Colon (tissue), 2 donors: ENCODE results near the gene LYRM9.
"Not testable (repeated sequence)": the region's sequence is repeated elsewhere in the genome, so short reads cannot be mapped to it uniquely, and the experiment has no call there.

Experiments used
- FAIRE-seq: peaks from 2 replicates; lab custom pipeline; 2012; peaks lifted over from hg19 to GRCh38; lab: Jason Lieb, UNC
- donor health status: control.
- donor health status: control.

The LYRM9 gene

DNA sequence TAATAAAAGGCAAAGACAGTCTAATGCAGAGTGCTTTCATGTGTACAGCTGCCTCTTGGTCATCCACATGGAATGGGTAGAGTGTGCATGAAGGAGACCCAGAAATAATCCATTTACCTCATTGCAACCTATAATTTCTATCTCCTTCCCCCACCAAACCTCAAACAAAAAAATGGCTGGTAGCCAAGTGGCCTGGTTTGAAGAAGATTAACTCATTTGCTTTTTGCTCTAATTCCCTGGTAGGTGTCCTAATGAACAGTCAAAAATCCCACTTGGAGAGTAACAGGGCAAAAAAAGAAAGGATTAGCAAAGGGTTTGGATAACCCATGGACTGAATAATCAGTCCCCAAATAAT, 13.0 kb upstream of the LYRM9 start:
- no peak for FAIRE-seq

GRCh38 chr17:27905447-27906225, 12.5 kb upstream of the LYRM9 start:
- FAIRE-seq, result no peak

DNA sequence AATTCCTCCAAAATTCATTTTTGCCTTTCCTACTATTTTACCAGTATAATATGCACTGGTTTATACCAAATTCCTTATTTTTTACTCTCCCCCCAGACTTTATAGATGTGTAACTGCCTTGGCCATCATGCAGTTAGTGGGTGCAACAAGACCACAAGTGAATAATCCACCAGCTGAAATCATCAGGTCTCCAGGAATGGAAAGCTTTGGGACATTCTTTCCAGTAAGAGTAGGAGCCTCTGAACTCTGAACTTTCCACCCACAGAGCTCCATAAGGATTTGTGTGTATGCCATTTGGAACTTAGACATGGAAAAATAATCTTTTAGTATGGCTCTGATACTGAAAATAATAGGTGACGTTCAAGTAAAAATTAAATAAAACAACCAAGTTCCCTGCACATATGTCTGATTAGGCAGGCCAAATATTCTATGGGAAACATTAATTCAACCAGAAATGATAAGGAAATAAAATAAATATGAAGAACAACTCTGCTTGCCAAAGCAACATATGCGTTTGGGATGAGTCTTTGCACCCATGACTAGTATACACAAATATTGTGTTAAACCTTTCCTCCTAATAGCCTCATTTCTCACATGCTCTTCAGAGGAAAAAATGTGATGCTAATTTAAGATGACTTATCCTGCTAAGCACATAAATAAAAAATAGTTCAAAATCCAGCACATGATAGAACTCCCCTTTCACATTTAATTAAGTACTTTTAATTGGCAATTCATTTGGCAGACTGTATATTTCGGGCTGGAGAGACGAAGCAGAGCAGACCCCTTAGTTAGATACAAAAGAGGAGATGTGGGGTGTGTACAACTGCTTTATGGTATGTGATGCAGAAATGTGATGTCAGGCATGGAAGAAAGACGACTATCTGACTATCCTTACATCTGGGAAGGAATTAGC, 11.6 kb upstream of the LYRM9 start:
- FAIRE-seq, result no peak

- no peak for FAIRE-seq
These were observed 10.9 kb upstream of the LYRM9 start for GRCh38 chr17:27904114-27904513.

- no peak for FAIRE-seq
These were observed 6.4 kb upstream of the LYRM9 start for GRCh38 chr17:27899525-27899924.

DNA sequence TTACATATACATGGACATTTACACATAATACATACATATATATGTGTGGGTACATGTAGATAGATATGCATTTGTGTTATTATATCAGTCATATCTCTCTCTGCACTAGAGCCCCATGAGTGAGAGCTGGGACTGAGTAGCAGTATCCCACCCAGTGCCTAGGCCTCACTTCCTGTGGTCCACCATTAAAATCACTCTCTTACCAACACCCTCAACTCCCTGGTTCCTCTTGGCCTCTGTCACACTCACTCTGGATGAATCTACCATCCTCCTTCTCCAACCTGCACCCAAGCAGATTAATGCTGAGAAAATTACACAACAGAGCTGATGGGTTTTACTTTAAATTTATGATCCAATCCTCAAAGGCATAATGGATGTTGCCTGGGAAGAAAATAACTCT, 4.9 kb upstream of the LYRM9 start:
- no peak for FAIRE-seq

DNA sequence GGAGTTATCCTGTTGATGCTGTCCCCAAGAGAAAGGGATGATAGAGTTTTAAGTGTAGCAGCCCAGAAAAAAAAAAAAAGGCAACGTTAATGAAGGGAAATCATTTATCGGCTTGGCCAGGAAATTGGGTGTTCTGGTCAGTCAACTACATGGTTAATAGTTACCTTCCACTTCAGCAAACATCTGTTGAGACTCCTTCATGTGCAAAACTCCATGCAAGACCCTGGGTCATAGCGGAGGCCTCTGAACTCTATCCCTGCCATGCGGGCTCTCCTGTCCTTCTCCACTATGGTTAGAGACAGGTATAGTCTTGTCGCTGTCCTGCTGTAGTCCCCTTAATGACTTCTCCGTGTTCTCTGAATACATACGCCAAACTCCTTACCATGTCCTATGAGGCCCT, 3.5 kb upstream of the LYRM9 start:
- no peak for FAIRE-seq

GRCh38 chr17:27895940-27896535, 2.9 kb upstream of the LYRM9 start:
- no peak for FAIRE-seq

DNA sequence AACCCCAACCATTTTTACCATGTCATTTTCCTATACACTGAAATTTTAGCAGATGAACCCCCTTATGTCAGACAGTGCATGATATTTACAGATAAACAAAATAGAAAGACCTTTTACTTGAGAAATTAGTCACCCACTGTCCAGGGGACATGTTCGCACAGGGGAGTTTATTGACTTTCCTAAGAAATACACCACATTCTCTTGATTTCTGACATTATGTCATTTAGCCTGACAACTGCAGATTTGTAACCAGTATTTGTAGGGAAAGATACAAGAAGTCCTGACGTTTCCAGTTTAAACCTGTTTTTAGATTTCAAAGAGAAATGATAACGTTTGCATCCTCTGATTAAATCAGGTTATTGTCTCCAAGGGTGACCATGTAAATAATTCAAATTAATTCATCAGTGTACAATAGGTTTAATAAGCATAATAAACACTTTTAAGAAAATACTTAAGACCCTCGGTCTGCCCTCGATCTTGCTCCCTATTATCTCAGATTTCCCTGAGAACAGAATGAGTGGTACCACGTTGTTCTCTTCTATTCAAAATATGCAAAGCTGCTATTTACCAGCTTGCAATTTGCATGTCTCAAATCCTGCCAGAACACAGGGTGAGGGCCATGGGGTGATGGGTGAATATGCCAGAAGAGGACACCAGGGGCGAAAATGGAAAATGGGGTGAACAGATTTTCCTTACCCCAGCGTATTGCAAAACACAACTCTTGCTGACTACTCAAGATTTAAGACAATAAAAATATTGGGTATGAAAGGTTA, 2.1 kb upstream of the LYRM9 start:
- FAIRE-seq, result no peak

DNA sequence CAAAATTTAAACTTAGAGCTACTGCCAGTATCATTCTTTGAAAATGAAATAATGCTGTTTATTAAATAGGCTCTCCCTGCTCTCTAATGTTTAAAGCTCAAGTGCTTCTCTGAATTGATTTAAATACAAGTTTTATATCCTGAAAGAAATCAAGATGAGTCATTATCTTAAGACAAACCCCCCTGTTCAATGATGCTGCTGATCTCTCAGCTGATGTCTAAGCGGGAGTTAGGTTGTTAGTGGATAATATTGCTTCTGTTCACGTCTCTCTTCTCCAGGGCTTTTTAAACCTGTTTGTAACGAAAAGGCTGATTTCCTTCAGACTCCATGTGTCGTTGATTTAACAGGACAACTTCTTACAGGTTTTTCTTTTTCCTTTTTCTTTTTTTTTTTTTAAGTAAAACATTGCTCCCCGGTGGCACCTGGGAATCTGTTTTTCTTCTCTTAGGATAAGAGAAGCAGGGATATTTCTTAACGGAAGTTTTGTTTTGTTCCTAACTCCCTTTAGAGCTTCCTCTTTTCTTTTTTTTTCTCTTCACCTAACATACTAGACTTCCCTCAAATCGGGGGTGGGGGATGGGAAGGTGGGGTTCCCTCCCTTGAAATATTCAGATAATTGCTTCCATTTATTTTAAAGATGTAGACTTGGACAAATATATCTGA, 807 bp upstream of the LYRM9 start:
- FAIRE-seq, result no peak

GRCh38 chr17:27892542-27892865, 661 bp downstream of the LYRM9 start:
- no peak for FAIRE-seq

DNA sequence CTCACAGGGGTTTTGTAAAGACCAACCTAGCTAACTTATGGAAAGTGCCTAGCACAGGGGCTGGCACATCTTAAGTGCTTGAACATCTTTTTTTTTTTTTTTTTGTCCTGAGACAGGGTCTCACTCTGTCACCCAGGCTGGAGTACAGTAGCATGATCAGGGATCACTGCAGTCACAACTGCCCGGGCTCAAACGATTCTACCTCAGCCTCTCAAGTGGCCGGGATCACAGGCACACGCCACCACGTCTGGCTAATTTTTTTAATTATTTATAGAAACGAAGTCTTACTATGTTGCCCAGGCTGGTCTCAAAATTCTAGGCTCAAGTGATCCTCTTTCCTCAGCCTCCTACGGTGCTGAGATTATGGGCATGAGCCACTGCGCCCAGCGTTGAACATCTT, 1.3 kb downstream of the LYRM9 start:
- no peak for FAIRE-seq

GRCh38 chr17:27889711-27890251, 3.4 kb downstream of the LYRM9 start:
- FAIRE-seq, result no peak

- FAIRE-seq, result no peak
These were observed 4.2 kb downstream of the LYRM9 start for GRCh38 chr17:27888945-27889344.

- FAIRE-seq, result no peak
These were observed 5.1 kb downstream of the LYRM9 start for GRCh38 chr17:27888067-27888466.

DNA sequence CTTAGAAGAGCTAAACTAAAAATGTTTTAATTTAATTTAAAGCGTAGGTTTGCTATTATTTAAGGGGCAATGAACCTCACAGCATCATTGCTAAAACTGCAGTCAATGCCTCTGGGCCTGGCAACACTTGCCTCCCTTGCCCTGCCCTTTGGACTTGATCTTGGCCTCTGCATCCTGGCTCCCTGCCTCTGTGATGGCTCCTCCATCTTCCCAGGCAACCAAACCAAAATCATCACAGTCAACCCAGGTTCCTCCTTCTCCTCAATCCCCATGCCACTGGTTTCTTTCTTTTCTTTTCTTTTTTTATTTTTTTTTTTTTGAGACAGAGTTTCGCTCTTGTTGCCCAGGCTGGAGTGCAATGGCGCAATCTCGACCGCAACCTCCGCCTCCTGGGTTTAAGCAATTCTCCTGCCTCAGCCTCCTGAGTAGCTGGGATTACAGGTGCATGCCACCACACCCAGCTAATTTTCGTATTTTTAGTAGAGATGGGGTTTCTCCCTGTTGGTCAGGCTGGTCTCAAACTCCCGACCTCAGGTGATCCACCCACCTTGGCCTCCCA, 6.7 kb downstream of the LYRM9 start:
- FAIRE-seq, result not testable (repeated sequence)

DNA sequence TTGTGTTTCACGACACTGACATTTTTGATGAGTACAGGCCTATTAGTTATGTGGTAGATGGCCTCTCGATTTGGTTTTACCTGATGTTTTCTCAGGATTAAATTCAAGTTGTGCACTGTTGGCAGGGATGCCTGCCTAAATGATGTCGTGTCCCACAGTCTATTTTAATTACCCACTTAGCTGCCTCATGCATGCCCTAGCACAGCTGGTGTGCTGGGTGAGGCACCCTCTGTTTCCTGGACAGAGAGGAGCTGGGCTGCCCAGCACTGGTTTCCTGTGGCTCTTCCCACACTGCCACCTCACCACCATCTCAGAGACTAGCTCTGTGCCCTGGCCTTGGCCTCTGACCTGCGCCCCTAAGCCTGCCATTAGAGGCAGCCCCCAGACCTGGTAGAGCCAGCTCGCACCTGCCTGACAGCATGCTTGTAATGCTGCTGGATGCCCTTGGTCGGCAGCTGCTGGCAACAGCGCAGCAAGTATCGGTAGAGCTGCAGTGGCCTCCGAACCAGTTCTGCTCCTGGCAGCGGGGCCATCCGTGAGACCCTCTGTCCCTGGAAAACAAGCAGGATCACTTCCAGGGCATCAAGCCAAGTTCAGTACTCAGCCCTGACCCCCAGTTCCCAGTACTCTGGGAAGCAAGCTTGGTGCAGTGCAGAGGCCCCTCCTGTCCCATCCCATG, 10.9 kb downstream of the LYRM9 start:
- no peak for FAIRE-seq

GRCh38 chr17:27879987-27880608, 13.1 kb downstream of the LYRM9 start:
- no peak for FAIRE-seq

- FAIRE-seq, result no peak
These were observed 14.2 kb downstream of the LYRM9 start for GRCh38 chr17:27878776-27879562.
